ENCODE results near the gene ERFE.

ERFE gene

GRCh38 chr2:238126775-238127164, 32.0 kb upstream of the ERFE start:
- DNase-seq, result no peak

GRCh38 chr2:238127165-238128060, 31.4 kb upstream of the ERFE start:
- DNase-seq, result no peak

GRCh38 chr2:238128061-238128440, 30.7 kb upstream of the ERFE start:
- DNase-seq, result no peak

- DNase-seq, result no peak
Observed at GRCh38 chr2:238128534-238129001, 30.2 kb upstream of the ERFE start.

- DNase-seq, result no peak
Observed at GRCh38 chr2:238129166-238130010, 29.4 kb upstream of the ERFE start.

GRCh38 chr2:238130111-238130695, 28.6 kb upstream of the ERFE start:
- no peak for DNase-seq

GRCh38 chr2:238130696-238131628, 27.8 kb upstream of the ERFE start:
- DNase-seq, result no peak

- no peak for DNase-seq
Observed at GRCh38 chr2:238131761-238132462, 26.9 kb upstream of the ERFE start.

- DNase-seq, result no peak
Observed at GRCh38 chr2:238132463-238133450, 26.0 kb upstream of the ERFE start.

- no peak for DNase-seq
Observed at GRCh38 chr2:238133499-238134392, 25.0 kb upstream of the ERFE start.

- no peak for DNase-seq
Observed at GRCh38 chr2:238134393-238134785, 24.4 kb upstream of the ERFE start.

- no peak for DNase-seq
Observed at GRCh38 chr2:238135601-238136150, 23.1 kb upstream of the ERFE start.

GRCh38 chr2:238136820-238137537, 21.8 kb upstream of the ERFE start:
- DNase-seq, result no peak

- DNase-seq, result no peak
Observed at GRCh38 chr2:238137885-238138284, 20.9 kb upstream of the ERFE start.

GRCh38 chr2:238138331-238139195, 20.2 kb upstream of the ERFE start, which contains the start of gene KLHL30:
Gene KLHL30, plus strand, starts transcription at chr2:238138668. Its CDS starts 2,087 bp downstream, at chr2:238140755.
- no peak for DNase-seq

- DNase-seq, result no peak
Observed at GRCh38 chr2:238139196-238140039, 19.4 kb upstream of the ERFE start.

Measured in activated T-cell treated with anti-CD3 and anti-CD28 coated beads for 4 hours (primary cell).